Occipital lobe (tissue), 2 donors: ENCODE measurements around the gene DUOXA1. TPM values are rescaled to one million over a fixed set of nuclear protein-coding genes. Genes with fewer than 3 reads are reported as not detected.

ENCODE experiments used
- DNase-seq: peaks from one replicate; lab custom pipeline; 2025; lab: John Stamatoyannopoulos, UW
- total RNA-seq: library from RNA; depleted of rRNA; stranded (reverse); fragments of >200 nt; gene quantifications from one replicate; pipeline ENCODE4 v1.2.3, GENCODE V29; 2014

Gene DUOXA1, protein sequence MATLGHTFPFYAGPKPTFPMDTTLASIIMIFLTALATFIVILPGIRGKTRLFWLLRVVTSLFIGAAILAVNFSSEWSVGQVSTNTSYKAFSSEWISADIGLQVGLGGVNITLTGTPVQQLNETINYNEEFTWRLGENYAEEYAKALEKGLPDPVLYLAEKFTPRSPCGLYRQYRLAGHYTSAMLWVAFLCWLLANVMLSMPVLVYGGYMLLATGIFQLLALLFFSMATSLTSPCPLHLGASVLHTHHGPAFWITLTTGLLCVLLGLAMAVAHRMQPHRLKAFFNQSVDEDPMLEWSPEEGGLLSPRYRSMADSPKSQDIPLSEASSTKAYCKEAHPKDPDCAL
- total RNA-seq, result 0.31 TPM

DNA sequence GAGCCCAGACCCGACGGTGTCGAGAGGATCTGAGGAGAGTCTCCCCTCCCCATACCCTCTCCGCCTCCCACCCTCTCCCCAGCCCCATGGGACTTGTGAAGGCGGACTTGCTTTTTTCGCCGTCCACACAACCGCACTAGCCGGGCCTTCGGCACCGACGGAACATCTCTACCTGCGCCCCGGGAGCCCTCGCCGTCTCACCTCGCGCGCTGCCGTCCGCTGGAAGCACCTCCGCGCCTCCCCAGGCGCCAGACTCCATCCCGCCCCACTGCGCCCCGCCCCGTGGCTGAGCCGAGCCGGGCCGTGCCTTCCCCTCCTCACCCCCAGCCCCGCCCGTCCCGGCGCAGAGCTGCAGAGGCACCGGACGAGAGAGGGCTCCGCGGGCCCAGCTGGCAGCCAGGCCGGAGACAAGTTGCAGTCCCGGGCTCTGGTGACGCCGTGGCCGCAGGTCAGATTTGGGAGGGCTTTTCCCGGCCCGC is at the start of gene DUOXA1, which contains the start of gene DUOX1:
TSS of gene DUOXA1 (minus strand) at position 229 of the 479 bp plus-strand sequence. CDS start 6,865 bp downstream, outside the sequence.
TSS of gene DUOX1 (plus strand) at position 344 of the 479 bp plus-strand sequence. CDS start 1,973 bp downstream, outside the sequence.
- DNase-seq, result no peak

DNA sequence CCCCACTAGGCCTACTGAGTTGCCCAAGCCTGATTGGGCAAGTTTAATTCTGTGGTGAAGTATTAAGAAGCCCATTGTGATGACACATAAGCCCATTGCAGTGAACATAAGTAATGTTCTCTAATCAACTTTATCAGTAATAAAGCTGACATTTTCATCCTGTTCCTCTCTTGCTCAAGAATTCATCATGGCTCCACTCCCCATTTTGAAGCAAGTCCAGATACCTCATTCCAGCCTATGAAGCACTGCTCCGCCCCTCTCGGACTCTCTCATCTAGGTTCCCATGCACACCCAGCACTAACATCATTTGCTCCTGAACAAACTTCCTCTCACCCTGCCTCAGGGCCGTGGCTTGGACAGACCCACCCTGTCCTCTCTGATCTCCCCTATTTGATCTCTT is 47.6 kb upstream of the DUOXA1 start:
- DNase-seq, result no peak

DNA sequence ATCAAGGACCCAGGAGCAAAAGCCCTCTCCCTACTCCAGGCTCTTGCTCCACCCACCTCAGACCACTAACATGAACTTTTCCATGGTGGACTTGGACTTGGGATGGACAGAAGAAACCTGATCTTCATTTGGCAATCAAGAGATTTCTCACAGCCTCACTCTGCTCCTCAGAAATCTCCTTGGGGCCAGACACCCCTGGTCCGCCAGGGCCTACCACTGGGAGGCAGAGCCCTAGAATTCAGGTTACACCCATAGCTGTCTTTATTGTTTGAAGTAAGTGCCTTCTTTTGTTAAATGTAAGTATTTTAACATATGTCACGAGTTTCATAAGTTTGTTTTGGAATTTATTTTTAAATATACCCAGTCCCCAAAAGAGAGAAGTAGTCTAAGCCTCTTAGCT is 44.9 kb upstream of the DUOXA1 start:
- no peak for DNase-seq

DNA sequence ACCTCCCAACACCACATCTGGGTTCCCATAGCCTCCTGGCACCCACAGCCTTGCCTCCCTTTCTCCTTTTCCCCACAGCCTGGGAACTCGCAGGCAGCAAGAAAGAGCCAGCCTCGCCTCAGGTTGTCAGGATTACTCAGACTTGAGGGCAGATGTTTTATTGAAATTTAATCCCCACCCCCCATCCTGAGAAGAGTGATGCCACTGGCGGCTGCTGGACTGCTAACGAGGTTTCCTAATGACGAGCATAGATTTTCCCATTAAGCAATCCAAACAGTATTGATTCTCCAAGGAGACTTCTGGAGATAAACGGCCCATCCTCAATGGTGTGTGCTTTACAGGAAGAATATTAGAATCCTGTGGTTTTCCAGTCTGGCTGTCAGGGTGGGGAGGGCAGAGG is 44.4 kb upstream of the DUOXA1 start:
- no peak for DNase-seq

DNA sequence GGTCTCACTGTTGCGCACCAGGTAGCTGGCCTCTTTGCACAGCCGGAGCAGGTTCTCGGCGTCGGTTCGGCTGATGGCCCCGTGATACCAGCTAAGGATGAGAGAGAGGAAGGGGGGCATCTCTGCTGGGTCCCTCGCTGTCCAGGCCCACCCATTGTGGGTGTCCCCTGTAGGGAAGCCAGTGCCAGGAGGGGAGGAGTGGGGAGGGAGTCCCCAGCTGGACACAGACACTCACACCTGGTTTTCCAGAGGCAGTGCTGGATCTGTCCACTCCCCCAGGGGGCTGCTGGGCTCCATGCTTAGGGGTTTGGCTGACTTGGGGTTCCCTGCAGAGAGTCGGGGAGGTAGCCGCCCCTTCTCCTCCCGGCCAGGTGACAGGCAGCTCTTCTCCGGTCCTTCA is 42.2 kb upstream of the DUOXA1 start:
- no peak for DNase-seq

DNA sequence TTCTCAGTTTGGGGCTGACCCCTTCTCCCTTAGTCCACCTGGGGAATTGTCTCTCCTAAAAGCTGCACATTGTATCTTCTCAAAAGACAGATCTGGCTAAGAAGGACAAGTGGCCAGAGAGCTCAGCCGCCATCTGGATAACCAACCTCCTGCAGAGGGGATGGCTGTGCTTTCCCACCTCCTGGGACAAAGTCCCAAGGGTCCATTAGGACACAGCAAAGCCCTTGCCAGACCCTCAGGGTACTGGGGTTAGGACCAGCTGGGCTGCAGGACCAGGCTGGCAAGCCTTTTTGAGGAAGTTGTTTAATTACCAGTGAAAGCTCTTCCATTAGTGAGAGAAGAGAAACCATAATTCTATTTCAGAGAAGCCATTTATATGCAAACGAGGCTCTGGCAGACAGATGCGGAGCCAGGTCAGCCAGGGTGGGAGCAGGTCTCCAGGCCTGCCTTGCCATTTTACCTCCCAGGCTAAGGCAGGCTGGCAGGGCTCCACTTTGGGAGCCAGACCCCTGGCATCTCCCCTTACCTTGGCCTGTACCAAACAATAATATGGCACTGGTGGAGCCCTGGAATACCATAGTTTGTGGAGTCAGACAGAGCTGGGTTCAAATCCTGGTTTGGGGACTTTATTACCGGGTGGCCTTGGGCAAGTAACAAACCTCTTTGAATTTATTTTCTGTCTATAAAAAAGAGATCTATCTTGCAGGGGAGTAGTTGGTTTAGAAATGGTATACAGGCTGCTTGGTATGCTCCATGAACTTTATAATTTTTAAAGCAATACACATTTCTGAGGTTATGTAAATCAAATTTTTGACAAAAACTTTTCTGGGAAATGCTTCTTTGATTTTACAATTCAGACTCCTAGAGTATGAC is 40.2 kb upstream of the DUOXA1 start:
- no peak for DNase-seq

DNA sequence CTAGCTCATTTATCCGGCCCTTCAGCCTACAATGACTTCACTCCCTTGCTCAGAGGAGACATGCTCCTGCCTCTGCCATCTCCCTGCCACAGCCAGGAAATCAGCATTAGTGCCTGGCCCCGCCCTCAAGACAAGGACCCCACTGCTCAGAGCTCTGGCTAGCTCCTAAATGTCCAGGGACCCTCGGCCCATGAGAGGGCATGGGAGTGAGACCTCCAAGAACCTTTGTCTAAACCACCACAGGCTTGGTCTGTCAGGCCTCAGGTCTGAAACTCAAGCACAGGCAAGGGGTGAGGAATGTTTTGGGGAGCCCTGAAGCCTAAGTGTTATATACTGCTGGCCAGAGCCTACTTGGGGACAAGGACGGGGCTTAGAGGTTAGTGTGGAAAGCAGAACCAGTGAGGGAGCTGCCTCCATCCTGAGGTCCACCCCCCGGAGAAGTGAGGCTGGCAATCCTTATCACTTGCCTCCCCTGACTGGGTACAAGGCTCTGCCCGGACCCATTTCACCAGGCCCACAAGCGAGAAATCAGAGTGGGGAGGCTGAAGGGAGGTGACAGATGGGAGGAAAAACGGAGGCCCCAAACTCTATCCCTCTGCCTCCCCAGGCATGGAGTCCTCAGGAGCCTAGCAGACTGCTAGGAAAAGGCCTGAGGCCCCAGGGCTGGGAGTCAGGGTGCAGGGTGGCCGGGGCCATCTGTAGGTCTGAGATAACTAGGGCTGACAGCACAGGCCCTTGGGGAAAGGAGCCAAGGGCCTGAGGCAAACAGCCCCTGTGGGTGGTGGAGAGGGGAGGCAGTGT is 39.3 kb upstream of the DUOXA1 start:
- no peak for DNase-seq

DNA sequence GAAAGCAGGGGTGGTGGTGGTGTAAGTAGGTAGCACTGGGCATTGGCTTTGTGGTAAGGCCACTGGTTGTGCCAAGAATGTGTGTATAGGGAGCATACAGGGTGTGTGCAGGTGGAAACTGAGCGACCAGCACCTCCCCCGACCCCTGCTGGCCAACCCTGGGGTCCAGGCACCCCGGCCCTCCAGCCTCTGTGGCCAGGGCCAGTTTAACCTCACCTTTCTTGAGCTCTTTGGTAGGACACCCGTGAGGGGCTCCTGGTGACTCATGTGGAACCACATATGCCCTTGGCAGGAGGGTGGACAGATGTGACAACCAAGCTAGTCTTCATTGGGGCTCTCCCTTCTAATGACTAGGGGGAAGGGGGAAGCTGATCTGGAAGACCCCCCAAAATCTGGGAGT is 38.6 kb upstream of the DUOXA1 start:
- no peak for DNase-seq

DNA sequence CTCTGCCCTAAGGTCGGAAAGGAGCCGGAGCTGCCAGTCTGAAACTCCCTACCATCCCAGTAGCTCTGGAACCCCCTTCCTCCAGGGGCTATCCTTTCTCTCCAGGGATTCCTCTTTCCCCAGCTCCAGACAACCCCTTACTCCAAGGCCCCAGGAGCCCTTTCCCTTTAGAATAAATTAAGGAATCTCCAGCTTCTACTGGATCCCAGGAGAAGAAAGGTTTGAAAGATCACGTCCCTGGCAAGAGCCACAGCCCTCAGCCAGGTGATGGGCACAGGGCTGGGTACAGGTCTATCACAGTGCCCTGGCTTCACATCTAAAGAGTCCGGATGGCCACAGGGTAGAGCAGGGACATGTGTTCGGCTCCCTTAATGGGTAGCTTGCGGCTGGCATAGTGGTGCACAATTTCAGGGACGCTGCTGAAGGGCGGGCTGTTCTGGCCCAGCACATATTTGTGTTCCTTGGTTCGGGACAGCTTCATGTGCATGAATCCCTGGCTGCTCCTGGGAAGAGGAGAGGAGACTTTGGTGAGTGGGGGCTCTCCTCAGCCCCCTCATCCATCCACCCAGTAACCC is 38.0 kb upstream of the DUOXA1 start:
- no peak for DNase-seq

DNA sequence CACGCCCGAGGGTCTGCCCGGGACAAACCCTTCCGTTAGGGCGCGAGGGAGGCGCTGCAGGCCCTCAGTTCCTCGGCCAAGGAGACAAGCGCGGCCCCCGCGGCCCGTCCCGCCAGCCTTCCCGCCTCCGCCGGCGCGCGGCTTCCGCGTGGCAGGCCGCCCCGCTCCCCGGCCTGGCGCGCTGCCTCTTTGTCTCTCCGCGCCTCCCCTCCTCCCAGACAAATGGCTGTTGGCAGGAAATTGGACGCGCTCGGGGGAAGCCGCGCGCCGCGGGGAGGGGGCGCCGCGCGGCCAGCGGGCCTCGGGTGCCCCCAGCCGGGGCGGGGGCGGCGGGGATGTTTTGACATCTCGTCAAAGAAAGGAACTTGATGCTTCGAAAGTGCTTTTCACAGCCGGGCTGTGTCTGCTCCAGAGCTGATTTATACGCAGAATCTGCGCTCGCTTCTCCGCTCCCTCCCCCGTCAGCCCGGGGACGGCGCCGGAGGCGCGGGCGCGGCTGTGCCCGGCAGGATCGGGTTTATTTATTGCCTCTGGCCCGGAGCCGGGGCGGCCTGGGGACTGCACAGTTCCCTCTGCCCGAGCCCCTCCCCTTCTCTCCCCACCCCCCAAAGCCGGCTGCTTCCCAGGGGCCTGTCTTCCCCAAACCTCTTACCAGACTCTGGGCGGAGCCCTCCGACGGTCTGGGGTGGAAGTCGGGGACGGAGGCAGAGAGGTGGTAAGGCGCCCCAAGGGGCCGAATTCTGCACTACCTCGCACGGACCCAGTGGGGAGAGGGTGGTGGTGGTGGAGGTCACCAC is 37.4 kb upstream of the DUOXA1 start:
- DNase-seq, result peak; percentile 75

DNA sequence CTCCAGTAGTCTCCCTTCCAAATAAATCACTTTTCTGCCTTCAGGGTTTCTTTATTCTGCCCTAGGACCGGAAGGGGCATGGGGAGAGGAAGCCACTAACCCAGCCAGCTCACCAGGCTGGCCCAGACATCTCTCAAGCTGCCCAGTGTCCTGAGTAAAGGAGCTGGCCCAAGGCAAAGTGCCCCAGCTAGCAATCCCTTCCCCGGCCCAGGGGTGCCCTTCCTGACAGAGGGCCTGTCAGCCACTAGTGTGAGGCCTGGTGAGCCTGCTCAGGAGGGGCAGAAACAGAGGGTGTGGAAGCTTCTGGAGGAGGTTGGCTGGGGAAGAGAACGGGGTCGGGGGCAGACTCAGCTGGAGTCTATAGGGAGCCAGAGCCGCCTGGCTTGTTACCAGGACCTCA is 35.9 kb upstream of the DUOXA1 start:
- DNase-seq, result no peak

DNA sequence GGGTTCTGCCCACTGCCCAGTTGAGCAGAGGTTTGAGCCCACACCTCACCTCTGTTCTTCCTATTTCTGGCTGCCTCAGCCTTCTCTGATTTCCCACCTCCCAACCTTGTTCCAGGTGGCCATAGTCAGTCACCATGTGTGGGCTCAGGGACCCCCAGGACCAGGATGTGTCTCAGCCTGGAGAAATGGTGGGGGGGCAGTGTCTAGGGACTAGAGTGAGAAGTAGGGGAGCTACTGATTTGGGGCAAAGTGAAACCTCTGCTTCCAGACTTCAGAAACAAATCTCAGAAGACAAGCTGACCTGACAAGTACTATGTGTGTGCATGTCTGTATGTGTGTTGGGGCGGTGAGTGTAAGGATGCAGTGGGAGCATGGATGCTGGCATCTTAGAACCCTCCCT is 35.2 kb upstream of the DUOXA1 start:
- no peak for DNase-seq

DNA sequence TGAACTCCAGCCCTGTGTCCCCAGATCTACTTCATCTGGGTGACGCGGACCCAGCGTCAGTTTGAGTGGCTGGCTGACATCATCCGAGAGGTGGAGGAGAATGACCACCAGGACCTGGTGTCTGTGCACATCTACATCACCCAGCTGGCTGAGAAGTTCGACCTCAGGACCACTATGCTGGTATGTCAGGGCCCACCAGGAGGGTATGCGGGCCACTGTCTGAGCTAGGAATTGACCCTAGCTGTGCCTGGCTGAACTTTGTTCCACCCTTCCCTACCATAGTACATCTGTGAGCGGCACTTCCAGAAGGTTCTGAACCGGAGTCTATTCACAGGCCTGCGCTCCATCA is 33.8 kb upstream of the DUOXA1 start:
- DNase-seq, result no peak

DNA sequence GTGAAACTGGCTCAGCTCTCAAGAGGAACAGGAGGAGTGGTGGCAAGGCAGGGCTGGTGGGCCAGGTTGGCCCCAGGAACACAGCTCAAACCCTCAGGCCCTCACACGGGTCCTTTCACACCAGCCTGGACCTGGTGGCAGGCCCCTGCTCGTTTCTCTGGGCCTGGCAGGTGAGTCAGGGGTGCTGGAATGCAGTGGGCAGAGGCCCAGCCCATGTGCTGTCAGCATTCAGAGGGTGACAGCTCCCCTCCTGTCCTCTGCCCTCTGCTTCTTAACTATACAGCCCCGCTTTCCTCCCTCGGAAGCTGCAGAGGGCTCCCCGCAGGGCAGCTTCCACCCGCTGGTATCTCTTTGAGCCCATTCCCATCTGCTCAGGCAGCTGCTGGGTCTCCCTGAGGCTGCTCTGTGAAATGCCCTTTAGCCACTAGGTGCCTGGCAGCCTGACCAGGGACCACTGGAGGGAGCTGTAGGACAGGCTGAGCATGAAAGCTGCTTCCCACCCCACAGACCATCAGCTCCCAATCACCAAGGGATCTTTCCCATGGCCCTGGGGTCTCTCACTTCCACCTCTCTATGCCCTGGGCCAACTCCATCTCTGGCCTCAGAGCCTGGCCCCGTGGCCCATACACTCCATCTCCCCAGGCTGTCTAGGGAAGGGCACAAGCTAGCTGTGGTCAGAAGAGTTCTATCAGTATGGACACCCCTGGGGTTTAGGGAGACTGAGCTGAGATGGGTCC is 33.3 kb upstream of the DUOXA1 start:
- DNase-seq, result peak; percentile 60

DNA sequence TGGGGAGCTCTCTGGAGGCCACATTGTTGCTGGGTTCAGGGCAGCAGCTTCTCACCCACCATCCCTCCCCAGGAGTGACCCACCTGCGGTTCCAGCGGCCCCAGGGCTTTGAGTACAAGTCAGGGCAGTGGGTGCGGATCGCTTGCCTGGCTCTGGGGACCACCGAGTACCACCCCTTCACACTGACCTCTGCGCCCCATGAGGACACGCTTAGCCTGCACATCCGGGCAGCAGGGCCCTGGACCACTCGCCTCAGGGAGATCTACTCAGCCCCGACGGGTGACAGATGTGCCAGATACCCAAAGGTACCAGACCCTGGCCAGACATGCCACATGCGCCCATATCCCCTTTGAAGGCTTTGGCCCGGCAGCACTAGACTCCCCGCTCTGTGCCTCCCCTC is 32.0 kb upstream of the DUOXA1 start:
- no peak for DNase-seq

DNA sequence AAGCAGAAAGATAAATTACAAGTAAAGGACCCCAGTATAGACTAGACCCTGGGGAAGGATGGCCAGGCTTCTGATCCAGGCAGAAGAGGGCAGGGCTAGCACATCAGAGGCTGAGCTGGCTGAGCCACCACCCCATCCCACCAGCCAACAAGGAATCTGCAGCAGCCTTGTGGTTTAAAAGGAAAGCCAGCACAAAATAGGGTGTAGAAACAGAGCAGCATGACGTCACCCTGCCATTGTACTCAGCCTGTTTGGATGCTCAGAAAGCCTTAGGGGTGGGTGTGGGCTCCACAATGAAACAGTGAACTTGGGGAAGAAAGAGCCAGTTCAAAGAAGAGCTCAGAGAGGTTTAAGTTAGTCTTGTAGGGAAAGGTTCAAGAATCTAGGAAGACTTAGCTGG is 28.3 kb upstream of the DUOXA1 start:
- peak; percentile 31 for DNase-seq

DNA sequence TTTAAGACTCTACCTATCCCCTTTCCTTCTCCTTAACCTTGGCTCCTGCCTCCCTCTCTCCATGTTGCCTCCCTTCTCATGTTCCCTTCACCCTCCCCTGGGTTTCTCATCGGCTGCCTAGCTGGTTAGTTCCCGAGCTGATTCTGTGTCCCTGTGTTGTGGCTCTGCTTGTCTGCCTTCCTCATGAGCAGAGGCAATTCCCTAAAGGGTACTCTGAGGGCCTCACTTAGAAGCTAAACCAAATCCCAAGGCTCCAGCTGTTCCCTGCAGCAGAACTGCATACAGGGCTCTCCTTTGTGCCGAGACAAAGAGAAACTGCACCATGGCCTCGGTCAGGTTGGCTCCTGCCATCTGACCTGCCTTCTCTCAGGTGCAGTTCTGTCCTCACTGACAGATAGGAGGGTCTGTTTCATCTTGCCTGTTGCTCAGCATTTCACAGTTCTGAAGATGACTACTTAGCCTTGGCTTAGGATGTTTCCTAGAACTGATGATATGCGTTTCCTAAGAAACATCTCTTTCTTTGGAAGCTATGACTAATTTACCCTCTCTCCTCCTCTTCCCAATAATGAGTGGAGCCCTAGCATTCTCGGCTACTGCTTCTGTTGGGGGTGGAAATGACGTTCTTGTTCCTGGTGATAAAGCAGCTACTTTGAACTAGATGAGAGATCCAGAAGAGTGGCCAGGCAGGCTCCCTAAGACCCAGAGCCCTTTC is 27.2 kb upstream of the DUOXA1 start:
- no peak for DNase-seq

DNA sequence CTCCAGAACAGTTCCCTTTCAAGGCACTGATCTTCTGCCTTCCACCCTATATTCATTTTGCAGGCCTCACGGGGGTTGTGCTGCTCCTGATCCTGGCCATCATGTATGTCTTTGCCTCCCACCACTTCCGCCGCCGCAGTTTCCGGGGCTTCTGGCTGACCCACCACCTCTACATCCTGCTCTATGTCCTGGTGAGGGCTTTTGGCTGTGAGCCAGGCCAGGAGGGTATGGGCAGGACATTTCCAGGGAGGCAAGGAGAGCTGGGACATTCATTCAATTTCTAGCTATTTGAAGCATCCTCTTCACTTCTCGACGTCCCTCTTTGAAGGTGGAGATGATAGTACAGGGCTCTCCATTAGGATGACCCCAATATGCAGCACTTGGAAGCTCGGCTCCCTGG is 26.1 kb upstream of the DUOXA1 start:
- no peak for DNase-seq
